Stimulated activated CD8-positive, alpha-beta memory T cell treated with anti-CD3 and anti-CD28 coated beads, Interleukin-15, amount 100 ng/mL, for 48 hours (primary cell): ENCODE results near the gene GPR3.
"Not testable (repeated sequence)": the region's sequence is repeated elsewhere in the genome, so short reads cannot be mapped to it uniquely, and the experiment has no call there.

Source experiments
- DNase-seq, 2 donors: peaks; one replicate each; pipeline ENCODE4 v3.0.0-alpha.2; 2020; ENCODE audit warnings: low read depth in 2 of 2

Gene GPR3

DNA sequence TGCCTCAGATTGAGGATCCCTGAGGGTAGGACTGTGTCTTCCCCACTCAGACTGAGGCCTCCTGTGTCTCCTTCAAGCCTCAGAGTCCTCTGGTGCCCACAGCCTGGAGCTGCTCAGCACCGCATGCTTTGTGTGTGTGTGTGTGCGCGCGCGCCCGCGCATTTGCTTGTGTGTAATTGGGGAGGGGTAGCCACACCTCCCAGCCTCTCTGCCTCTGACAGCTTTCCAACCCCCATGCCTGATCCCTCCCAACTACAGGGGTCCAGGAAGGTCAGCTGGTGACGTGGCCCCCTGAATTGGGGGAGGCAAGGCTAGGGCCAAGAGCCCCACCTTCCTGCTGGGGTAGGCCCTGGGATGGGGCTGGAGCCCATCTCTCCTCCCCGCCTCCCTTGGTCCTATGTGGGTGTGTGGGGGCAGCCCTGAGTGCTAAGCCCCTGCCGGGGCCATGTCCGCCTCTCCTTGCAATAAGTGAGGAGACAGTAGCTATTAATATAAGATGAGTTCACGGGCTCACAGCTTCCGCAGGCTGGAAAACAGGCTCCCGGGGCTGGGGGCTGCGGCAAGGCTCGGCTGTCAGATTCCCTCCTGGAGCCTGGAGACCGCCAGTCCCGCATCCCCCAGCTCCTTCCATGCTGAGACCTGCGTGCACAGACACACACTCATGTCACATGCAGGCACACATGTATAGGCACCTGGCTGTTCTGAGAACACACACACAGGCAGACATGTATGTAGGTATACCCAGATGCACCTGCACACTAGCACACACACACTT, 7.0 kb downstream of the GPR3 start:
- DNase-seq: no peak

DNA sequence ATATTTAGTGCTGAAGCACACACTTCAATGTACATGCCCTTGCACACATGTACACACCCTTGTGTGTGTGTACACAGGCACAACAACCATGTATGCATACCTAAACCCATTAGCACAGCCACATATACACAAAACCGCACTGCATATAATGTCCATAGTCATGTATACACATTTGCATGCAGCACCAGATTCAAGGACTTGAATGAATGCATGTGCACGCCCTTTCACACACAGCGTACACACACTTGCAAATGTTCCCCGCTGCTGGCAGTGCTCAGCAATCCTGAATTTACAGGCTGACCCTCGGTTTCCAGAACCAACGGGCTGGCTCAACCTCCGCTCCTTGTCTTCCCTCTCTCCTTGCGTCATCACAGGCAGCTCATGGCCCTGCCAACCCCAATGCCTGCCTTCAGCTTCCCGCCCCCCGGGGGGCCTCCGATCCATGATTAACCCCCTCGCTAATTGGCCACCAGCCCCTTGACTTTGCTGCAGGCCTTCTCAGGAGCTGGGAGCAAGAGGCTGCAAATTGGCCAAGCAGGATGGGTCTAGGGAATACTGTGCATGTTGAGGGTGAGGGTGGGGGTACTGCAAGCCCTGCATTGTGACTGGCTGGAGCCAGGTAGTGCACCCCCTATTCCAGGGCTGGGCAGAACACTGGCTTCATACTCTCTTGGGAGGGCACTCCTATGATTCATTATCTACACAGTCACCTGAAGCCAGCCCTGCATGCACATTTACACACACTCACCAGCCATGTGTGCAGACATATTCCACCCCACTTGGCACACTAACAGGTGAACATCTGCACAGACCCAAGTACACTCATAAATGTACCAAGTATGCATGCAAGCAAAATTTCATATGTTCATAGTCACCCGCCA, 7.9 kb downstream of the GPR3 start:
- DNase-seq: no peak

DNA sequence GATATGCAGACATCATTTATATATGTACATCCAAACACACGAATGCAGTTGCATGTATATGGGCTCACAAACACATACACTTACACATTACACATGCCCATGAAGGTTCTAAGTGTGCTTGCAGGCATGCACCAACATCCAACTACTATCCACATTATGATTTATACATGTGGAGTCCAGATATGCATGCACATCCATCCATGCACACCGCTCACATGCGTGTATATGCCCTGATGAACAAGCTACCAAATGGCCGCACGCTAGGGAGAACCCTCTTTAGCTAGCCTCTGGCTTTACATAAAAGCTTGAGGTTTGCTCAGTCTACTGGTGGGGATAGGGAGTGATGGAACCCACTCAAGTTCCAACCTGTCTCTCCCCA, 8.5 kb downstream of the GPR3 start:
- DNase-seq: no peak

DNA sequence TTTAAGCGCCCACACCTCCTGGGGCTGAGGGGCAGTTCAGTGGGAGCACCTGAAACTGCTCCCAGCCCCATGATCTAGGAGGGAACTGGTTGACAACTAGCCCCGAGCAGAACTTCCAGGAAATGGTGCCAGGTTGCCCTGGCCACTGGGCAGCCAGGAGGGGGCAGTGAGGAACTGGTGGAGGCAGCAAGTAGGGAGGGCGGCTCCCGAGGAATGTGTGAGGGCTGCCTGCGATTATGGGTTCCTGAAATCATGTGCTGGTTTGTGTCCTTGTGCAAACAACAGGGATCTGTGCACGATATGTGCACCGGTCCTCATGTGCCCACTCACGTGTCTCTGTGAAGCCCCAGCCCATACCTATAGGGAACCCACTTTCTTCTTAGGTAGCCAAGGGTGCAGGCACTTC, 9.9 kb downstream of the GPR3 start:
- DNase-seq: no peak

DNA sequence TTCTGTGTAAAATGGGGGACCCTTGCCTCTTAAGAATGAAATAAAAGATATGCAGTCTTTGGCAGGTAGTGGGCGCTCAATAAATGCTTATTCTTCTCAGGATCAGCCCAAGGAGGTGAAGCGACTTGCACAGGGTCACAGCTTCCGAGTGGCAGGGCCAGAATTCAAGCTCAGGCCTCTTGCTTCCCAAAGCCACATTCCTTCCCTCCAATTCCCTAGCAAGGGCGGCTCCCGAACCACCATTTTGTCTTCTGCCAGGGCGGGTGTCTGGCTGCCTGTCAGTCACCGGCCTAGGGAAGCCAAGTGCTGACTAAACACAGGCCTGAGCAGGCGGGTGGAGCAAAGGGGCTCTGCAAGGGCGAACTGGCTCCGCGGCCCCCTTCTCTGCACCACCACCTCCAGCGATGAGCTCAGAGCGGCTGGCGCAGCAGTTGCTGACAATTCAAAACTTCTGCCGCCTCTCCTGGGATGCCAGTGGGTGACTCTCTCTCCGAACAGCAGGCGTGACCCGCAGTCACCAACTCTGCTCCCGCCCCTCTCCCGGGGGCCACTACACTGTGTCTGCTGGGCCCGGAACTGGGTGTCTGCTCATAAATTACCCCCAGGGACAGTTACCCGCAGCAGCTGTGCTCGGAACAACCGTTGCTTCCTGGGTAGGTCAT, 10.8 kb downstream of the GPR3 start:
- DNase-seq: no peak

DNA sequence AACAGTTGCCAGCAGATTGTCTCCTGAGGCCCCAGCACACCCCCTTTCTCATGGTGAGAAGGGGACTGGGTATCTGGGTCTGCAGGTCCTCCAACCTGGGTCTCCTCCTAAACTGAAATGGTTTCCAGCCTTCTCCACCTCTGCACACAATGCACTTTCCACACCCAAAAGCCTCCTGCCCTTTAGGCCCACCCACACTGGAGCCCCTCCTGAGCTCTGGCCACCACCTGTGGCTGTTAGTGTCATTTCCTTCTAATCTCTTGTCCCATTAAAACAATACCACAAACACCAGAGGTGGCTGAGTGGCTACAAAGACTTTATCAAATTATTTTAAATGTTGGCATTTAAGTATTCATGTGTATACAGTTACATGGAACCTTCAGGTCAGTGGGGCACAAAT, 11.5 kb downstream of the GPR3 start:
- no peak for DNase-seq

DNA sequence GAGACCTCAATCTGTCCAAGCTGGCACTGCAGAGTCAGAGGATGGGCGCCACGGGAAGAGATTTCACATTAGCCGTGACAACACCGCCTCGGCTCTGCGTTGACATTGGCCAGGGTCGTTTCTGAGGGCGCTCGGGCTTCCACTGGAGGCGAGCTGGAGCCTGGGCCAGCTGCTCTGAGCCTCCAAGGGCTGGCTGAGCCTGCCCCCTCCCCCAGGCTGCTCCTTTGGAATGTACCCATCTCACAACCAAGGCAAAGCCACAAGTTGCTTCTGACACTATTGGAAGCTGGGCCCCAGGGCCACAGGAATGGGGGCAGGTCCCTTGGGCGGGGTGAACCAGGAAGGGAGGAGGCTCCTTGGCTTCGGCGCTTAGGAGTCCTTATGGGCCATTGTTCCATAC, 12.7 kb downstream of the GPR3 start:
- no peak for DNase-seq

DNA sequence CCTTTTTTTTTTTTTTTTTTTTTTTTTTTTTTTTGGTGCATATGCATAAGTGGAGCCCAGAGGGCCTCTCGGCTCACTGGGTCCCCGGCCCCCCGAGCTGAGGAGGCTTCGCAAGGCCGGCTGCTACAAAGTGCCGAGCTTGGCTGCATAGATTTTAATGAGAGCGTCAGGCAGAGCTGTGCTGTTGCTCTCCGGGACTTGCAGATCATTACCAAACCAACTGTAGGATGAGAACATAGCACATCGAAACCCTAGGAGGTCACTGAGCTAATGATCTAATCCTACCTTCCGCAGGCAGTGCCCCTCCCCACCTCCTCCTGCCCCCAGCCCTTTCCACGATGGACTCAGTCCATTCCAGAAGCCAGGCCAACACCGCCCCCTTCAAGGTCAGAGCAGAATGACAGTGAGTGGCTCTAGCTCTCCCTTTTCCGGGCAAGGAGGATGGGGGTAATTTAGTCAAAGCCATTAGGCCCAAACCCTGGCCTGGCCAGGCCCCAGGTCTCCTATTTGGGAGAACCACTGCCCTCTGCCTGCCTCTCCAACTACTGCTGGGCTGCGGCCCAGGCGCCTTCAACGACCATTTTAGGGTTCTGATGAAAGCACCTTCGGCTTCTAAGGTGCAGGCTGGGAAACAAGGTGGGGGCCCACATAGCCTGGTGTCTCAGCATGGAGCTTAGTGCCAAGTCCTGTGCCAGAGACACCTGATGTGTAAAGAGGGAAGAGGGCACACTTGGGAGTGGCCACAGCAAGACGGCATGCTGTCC, 13.4 kb downstream of the GPR3 start:
- DNase-seq: not testable (repeated sequence)

DNA sequence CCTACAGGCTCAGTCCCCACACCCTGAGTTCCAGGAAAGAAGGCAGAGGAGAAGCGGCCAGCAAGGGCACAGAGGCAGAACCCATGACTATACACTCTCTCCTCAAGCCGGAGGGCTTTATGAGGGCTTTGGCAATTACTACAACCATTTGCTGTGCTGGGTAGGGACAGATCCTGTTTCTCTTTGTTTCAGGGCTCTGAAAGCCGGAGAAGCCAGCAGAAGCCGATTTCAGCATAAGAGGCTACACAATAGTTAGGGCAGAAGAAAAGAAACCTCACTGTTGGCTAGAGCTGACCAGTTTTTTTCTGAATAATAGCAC, 13.9 kb downstream of the GPR3 start:
- DNase-seq: no peak

DNA sequence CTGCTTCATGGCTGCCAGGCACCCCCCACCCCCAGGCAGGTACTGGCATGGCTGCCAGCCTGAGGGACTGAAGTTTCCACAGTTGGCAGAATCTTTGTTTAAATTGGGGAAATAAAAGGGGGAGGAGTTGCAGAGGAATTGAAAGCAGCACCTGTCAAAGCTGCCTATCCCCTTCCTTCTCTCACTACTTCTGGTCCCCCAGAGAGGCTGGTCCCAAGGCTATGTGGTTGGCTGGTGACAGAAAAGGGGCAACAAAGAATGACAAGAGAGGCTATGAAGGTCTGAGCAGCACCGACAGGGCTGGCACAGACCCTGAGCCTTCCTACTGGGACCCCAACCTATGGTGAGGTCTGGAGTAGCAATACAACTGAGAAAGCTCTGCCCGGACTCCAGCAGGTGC, 14.4 kb downstream of the GPR3 start:
- not testable (repeated sequence) for DNase-seq

DNA sequence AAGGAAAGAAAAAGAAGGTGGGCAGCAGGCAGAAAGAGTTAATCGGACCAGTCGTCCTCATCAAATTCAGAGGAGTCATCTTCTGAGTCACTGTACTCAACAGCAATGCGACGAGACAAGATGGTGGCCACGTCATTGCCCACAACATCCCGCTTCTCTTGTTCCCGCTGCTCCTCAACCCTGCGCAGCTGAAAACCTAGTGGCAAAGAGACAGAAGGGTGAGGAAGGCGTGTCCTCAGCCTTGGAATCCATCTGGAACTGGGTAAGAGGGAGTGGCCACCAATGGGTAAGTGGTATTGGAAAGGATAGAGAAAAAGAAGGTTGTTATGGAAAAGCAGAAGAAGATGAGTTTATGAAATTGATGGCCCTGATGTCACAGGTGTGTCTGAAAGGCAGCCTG, 15.7 kb downstream of the GPR3 start:
- no peak for DNase-seq

DNA sequence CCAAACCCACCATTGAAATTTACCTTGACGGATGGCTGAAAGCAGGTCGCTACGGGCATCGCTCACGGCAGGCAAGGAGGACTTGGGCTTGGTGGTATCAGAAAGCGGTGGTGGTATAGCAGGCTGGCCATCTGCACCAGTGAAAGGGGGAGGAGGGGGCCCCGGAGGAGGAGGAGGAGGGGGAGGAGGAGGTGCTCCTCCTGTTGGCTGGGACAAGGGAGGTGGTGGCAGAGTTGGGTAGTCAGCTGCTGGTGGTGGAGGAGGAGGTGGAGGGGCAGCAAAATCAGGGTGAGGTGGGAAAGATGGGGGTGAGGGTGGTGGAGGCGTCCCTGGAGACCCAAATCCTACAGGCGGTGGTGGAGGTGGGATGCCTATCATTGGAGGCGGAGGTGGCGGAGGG, 17.2 kb downstream of the GPR3 start:
- DNase-seq: no peak

DNA sequence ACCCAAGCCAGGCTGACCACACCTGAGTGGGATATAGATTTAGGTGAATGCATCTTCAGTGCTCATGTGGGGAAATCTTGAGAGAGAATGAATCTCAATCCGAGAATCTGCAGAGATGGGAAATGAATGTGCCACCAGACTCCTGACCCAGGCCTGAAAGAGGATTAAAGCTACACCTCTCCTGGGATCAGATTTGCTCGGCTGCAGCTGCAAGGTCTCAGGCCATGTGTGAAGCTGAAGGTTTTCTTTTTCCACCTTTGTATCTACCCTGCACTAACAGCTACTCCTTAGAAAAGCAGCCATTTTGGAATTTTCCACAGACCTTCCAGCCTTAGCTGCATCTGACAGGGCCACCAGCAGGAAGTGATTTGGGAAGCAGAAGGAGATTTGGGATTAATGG, 18.3 kb downstream of the GPR3 start:
- no peak for DNase-seq

DNA sequence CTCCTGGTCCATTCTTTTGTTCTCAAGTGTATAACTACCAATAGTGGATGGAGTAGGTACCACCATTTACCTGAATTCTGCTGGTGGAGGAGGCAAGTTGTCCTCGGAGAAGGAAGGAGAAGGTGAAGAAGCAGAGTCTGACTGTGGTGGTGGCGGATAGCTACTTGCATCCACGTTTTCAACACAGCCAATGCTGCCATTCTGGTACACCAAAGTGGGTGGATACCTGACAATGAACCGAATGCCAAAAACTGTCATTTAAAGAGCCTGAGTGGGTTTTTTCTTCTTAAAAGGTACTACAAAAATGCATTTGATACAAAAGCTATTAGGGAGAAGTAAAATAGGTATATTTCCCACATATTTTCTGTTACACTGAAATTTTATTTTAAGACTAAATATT, 20.1 kb downstream of the GPR3 start:
- no peak for DNase-seq

DNA sequence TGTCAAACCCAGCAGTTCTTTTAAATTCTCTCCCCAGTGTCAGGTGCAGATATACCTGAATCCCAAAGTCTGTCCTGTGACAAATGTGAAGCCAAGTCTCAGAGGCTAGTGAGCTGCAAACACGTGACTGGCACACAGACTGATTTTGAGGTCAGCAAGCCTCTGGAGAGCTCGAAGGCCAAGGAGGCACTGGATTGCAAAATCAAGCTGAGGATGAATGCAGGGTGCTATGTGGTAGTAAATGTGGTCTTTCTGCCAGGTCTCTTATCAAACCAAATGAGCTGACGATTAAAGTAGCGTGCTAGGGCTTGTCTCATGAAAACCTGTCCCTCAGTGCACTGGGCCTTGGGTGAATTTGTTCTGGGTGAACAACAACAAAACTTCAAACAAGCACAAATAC, 20.6 kb downstream of the GPR3 start:
- DNase-seq: no peak

DNA sequence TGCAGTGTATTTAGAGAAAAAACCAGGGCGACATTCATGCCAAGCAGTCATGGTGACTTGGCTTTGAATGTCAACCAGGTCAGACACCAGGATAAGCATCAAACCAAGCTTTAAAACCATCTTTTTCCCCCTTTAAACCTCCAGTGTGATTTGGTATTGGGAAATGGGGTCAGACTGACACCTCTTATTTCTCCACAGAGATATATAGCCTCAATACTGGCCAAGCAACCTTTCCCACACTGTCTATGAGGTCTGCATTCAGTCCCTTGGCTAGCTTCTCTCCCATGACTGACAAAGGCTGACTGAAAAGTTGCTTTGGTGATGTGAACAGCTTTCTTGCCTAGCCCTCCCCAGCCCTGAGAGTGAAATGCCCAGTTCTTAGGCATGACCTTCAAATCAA, 21.7 kb downstream of the GPR3 start:
- no peak for DNase-seq

DNA sequence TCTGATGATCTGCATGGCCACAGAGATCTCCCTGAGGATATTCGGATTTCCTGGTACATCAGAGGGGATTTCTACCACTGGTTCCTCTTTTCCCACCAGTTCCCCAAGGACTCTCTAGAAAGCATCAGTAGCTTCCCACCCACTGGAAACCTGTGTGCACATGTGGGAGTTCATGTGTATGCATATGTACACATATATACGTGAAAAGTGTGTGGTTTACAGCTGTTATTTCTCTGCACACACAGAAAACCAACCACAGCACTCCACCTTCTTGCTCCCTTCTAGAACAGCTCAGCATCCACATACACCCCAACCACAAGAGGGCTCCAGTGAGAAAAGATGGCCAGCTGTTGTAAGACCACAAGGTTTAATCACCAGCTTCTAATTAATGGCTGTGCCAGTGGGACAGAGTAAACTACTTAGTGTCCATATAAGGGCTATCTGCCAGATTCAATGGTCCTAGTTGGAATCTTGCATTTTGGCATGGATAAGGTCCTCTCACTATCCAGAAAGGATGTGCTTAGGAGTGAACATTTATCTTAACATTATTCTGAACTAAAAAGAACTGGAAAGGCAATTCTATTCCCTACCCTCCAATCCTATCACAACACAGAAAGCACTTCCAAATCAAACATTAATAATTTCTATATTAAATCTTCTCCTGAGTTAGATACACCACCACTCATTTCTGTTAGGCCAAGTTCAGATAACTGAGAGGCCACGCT, 24.1 kb downstream of the GPR3 start:
- no peak for DNase-seq

DNA sequence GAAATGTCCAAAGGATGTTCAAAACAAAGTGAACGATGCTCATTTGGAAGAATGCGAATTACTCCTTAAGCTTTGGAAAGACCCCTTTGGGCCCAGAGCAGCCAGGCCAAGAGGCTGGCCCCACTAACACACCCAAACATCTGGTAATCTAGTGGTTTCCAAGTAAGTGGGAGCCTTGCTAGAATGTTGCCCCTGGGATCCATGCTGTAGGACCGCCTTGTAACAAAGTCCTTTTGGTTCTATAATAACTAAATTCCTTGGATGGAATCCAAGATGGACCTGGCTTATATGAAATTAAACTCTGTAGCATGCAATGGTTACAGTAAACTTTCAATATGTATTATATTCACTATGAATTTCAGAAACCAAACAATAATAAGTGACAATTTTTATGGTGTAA, 25.3 kb downstream of the GPR3 start:
- DNase-seq: no peak

DNA sequence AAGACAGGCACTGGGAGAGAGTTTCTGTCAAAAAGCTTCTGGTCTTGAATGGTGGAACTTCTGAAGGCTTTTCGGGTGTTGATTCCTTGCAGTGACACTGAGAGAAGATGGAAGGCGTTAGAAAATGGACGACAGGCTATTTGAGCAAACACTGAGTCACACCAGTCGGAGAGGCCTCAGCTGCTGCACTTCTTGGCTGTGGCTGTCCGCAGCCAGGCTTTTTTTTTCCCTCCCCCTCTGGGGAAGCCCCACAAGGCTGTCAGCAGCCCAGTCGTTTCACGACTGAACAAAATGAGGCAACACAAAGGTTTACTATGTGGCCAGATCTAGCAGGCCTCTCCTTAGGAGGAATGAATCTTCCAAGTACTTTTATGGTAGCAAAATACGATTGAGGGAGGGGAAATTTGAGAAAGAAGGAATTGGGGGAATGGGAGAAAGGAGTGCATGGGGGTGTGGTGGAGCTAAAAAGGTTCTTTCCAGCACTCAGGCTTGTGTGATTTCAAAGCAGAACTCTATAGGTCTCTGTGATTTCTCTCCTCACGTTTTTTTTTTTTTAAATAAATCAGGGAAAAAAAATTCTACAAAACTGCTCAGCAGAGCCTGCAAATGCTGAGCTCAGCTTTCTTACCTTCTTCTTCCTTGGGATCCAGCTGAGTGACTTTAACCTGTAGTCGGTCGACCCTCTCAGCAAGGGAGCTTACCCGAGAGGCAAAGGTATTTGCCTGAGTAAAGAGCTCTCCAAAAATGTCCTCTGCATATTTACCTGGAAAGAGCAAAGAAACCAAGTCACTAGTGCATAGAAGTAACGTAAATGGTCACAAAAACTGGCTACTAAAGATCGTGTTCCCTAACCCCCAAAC, 26.1 kb downstream of the GPR3 start:
- DNase-seq: peak; percentile 57 to 66

DNA sequence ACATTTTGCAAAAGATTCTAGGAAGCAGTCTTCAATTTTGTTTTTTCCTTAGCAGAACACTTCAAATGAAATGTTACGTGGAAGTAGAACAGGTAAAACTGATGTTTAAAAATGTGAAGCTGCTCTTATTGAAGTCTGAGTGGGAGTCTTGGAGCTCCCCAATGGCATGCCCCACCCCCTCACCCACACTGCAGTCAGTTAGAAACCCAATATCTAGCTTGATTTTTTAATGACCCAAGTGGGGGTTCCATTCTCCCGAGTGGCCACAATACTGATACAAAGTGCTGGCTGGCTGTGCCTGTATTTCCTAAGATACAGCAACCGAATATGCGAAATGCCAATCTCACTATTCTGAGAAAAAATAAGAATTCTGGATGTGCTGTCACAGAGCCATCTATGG, 31.3 kb downstream of the GPR3 start:
- no peak for DNase-seq

DNA sequence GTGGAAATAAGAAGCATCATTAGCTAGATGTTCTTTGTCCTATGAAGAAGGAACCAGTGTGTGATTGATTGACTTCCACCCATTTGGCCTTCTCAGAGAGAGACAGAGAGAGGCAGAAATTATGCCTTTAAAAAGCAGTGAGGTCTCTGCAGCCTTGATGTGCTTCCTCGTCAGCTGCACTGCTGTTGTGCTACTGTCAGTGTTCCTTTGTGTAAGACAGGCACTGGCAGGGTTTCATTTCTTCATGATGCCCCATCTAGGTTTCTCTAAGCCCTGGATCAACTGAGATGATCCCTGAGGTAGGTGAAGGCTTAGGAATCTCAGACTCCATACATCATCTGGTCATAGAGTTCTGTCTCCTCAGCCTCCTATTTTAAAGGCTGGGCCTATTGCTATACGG, 34.9 kb downstream of the GPR3 start:
- no peak for DNase-seq
